HPDE6-E6E7 (cell line): ENCODE data around the gene PPAN.

Experiments
- DNase-seq: peaks from one replicate; pipeline ENCODE4 v3.0.0; 2011; ENCODE audit warnings: missing footprints; ENCODE audit errors: extremely low spot score

PPAN gene, protein sequence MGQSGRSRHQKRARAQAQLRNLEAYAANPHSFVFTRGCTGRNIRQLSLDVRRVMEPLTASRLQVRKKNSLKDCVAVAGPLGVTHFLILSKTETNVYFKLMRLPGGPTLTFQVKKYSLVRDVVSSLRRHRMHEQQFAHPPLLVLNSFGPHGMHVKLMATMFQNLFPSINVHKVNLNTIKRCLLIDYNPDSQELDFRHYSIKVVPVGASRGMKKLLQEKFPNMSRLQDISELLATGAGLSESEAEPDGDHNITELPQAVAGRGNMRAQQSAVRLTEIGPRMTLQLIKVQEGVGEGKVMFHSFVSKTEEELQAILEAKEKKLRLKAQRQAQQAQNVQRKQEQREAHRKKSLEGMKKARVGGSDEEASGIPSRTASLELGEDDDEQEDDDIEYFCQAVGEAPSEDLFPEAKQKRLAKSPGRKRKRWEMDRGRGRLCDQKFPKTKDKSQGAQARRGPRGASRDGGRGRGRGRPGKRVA

DNA sequence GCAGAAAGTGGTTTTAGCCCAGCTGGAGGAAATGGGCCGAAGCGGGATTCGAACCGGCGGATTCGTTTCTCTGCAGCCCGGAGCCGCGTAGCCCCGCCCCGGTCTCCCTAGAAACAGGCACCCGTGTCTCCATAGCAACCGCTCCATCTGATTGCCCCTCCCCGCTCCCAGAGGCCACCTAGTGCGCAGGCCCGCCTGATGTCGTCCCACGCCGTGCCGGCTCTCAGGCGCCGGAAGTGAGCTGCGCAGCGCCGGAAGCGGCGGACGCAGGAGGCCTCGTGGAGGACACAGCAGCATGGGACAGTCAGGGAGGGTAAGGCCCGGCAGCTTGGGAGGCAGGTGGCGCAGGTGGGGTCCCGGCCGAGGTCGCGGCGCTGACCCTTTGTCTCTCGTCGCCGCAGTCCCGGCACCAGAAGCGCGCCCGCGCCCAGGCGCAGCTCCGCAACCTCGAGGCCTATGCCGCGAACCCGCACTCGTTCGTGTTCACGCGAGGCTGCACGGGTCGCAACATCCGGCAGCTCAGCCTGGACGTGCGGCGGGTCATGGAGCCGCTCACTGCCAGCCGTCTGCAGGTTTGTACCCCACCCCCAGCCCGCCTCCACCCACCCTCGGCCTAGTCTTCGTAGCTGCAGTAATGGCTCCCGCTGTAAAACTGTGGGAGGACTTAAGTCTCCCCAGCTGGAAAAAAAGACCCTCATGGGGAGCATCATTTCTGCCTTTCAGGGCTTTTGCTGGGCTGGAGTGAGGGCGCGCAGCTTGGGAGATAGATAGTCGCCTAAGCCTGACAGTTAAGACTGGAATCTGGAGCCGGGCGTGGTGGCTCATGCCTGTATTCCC lies at the start of gene PPAN:
Gene PPAN (plus strand): TSS at position 263 of the 837 bp plus-strand sequence. CDS start 33 bp downstream, at position 296.
- peak; percentile 98 for DNase-seq

DNA sequence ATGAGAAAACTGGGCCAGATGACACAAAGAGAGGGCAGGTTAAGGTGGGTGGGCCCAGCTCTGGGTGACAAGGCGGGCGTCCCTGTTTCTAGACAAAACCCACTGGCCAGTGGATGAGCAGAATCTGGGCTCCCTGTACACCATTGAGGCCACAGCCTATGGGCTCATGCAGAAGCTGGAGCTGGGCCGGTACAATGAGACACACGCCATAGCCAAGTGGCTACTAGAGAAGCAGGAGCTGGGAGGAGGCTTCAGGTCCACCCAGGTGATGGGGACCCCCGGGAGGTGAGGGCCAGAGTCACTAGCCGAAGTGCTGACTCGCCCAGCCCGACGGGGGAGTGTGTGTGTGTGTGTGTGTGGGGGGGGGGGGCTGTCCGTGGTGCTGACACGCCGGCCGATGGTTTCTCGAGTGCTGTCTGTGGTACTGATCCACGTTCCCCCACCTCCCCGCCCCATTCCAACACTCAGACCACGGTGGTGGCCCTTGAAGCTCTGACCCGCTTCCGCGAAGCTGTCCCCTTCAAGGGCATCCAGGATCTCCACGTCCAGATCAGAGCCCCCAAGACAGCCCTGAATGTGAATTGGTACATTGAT lies 44.3 kb upstream of the PPAN start:
- no peak for DNase-seq

DNA sequence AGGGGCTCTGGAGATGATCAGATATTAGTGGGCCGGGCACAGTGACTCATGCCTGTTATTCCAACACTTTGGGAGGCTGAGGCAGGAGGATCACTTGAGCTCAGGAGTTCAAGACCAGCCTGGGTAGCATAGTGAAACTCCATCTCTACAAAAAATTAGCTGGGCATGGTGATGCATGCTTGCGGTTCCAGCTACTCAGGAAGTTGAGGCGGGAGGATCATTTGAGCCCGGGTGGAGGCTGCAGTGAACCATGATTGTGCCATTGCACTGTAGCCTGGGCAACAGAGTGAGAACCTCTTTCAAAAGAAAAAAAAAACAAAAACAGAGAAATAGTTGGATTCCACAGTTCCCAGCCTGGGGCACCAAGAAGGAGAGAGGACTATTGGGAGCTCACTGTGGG lies 38.0 kb upstream of the PPAN start:
- DNase-seq: no peak

DNA sequence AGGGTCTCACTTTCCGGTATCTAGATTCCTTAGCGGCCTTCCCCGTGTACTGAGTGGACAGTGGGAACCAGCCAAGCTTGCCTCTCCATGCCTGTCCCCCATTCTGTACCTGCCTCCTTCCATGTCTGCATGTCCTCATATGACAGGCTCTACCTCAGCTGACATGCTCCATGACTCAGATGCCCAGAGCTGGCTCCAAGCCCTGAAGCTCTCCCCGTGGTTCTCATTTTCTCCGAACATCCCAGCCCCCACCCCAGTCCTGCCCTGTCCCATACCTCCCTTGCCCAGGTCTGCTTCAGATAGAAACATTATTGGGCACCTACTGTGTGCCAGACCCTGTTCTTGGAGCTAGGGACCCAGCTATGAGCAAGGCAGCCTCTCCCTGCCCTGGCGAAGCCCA lies 37.1 kb upstream of the PPAN start:
- DNase-seq: no peak

DNA sequence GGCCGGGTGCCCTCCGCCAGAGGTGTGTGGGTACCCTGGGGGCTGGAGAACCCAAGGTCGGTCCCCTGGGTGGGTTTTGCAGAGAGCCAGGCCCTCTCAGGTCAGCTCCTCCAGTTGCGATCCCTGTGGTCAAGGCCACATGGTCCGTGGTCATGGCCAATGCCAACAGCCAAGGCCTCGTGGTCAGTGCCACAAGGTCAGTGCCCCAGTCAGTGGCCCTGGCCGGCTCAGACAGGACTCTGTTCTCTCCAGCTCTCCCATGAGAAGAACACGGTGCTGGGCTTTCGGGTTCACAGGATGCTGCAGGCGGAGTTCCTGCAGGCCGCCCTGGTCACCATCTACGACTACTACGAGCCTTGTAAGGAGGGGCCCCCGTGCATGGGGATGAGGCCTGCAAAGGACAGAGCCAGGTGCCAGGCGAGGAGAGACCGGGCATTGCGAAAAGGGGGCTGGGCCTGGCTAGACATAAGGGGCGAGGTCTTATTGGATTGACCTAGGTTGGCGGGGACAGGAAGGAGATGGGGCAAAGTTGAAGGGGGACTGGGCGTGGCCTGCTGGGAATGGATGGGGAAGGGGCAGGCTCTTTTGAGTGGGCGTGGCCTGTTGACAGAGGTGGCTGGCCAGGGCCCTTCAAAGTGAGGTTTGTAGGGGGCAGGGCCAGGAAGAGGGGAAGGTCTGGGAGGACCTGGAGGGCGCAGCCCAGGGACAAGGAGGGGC lies 35.3 kb upstream of the PPAN start:
- no peak for DNase-seq

DNA sequence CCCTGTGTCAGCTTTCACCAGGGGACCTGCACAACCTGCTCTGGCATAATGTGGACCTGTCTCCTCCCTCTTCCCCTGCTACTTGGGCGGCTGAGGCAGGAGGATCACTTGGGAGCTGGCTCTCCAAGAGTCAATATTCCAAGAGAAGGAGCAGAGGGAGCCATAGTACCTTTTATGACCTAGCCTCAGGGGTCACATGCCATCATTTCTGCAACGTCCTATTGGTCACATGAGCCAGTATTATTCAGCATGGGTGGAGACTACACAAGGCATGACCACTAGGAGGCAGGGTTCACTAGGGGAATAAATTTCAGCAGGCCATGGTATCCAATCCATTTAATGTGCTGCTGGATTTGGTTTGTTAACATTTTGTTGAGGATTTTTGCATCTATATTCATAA lies 32.0 kb upstream of the PPAN start:
- DNase-seq: no peak

DNA sequence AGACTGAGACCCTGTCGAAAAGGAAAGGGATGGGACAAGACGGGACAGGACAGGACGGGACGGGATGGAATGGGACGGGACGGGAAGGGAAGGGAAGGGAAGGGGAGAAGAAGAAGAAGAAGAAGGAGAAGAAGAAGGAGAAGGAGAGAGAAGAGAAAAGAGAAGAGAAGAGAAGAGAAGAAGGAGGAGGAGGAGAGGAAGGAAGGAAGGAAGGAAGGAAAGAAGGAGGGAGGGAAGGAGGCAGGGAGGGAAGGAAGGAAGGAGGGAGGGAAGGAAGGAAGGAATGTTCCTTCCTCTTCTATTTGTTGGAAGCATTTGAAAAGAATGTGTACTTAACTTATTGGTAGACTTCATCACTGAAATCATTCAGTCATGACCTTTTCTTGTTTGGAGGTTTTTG lies 29.6 kb upstream of the PPAN start:
- no peak for DNase-seq

DNA sequence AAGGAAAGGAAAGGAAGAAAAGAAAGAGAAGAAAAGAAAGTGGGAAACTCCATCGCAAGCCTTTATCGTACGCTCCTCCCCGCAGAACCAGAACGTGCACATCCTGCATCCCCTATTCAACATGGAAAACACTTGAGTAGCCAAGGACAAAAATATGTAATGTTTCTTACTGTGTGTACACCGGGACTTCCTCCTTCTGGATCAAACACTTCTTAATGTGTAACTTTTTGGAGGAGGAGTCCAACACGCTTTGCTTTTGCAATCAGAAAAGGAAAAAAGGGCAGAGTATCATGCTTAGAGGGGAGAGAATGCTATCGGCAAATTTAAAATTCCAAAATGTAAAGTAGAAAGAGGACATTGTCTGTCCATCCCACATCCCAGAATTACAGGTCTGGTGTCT lies 27.8 kb upstream of the PPAN start:
- no peak for DNase-seq

DNA sequence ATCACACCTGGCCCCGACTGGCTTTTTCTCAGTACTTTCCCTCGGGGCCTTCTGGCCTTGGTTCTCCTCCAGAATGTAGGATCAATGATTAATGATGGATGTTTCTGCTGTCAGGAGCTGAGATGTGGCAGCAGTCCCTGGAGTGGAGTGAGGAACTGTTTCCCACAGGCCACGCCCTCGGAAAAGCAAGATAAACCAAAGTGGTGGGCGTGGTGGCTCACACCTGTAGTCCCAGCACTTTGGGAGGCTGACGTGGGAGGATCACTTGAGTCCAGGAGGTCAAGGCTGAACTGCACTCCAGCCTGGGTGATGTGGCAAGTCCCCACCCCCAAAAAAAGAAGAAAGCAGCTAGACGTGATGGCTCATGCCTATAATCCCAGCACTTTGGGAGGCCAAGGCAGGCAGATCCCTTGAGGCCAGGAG lies 27.1 kb upstream of the PPAN start:
- DNase-seq: no peak

DNA sequence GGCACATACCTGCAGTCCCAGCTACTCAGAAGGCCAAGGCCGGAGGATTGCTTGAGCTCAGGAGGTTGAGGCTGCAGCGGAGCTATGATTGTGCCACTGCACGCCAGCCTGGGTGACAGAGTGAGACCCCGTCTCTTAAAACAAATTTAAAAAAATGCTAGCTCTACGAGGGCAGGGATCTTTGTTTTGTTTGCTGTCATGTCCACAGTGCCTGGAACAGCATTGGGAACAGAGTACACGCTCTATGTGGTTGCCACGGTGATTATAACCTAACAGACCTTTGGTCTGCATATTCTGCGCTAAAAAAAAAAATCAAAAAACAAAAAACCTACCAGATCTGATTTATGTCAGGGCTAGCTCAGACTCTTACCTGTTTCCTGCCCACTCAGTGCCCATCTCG lies 22.3 kb upstream of the PPAN start:
- DNase-seq: no peak

DNA sequence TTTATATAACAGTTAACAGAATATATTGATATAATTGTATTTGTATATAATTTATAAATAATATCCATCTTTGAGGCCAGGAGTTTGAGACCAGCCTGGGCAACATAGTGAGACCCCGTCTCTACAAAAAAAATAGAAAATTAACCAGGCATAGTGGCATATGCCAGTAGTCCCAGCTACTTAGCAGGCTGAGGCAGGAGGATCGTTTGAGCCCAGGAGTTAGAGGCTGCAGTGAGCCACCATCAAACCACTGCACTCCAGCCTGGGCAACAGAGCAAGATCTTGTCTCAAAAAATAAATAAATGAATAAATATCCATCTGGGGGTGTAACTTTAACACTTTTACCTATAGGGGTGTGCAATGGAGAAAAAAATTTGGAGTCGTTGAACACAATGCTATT lies 21.4 kb upstream of the PPAN start:
- no peak for DNase-seq

DNA sequence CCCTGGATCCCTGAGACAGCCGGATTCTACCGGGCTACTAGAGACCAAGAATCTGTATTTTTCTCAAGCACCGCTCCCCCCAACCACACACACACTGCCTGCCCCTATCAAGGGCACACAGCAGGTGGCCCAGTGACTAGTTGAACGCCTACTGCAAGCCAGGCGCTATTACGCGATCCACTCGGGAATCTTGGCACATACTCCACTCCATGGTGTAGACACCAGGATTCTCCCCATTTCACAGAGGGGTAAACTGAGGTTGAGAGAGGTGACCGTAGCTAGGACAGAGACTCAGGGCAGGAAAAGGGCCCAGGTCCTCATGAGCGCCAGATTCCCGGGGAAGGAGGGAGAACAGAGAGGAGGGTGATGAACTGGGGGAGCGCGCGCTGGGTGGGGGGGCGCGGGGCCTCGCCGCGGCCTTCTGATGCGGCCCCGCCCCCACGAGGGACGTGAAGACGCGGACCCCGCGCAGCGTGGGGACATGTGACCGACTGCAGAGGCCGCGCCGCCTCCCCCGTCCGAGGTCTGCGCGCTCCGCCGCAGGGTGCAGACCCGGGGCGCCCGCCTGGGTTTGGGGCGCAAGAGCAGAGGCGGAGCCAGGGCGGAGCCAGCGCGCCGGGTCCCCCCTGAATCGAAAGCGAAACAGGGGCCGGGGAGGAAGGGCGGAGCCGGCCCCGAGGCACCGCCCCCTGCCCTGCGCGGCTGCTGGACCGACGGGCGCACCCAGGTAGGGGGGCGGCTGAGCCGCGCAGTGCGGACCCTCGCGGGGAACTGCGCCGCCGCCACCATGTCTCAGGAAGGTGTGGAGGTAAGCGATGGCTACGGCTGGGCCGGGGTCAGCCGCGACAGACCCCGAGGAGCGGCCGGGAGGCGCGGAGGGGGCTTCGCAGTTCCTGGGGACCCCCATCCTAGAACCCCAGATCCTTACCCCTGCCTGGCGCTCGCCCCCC lies 20.2 kb upstream of the PPAN start, which contains the start of gene SHFL:
Gene SHFL (plus strand): TSS at position 677 of the 950 bp plus-strand sequence. CDS start 111 bp downstream, at position 788.
- peak; percentile 80 for DNase-seq

DNA sequence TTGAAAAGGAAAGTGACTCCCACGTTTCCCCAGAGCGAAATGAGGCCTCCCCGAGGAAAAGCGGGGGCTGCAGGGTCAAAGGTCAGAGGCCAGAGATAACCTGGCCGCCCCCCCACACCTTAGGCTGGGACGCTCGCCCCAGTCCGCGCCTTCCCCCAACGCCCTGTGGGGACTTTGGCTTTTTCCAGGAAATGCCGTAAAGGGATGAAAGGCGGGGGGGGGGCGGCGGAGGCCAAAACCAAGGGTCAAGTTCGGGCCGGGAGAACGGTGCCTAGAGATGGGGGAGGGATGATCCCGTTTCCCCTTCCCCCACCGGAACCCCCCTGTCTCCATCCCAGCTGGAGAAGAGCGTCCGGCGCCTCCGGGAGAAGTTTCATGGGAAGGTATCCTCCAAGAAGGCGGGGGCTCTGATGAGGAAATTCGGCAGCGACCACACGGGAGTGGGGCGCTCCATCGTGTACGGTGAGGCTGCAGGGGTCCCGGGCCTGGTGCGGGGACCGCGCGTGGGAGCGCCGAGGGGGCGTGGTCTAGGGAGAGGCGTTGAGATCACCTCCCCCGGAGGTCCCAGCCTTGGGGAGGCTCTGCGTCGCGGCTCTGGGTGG lies 19.5 kb upstream of the PPAN start:
- DNase-seq: no peak

DNA sequence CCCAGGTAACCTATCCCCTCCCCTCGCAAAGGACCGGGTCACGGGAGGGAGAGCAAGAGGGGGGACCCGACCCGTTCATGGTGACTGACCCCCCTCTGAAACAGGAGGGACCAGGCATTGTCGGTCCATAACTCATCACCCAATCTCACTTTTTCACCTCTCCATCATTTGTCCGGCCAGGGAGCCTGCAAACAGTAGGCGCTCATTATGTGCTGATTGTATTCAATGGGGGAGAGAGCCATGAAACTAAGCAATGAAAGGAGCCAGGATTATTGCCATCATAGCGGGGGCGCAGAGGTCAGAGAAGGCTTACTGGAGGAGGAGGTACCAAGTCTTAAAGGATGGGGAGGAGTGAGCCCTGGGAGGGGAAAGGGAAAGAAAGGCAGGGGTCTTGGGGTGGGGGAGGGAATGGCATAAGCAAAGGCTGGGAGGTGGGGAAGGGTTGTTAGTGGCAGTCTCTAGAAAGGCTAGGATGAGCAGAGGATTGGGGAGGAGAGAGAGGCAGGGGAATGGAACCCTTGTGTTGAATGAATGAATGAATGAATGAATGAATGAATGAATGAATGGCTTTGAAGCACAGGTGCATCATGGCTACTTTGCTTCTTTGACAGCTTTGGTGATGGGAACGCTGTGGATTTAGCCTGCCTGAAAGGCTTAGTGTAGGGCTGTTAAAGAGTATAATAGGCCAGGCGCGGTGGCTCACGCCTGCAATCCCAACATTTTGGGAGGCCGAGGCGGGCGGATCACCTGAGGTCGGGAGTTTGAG lies 18.7 kb upstream of the PPAN start:
- DNase-seq: no peak

DNA sequence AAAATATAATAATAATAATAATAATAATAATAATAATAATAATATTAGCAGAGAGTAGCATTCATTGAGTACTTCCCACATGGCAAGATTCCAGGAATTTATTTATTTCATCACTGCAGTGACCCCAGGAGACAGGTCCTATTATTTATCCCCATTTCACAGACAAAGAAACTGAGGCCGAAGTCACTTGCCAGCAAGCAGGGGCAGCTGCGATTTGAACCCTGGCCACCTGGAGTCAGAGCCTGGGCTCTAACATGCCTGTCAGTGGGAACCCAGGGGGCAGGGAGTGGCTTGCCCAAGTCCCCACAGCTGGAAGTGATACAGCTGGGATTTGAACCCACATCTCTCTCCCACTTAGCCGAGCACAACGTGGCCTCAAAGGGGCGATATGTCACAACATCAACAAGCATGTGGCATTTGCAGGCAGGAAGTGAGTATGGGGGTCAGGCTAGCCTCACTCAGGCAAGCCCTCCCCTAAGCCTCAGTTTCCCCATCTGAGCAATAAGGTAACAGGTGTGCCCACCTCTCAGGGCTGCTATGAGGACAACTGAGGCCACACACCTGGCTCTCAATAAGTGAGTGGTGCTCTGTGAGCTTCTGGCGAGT lies 17.1 kb upstream of the PPAN start:
- no peak for DNase-seq

DNA sequence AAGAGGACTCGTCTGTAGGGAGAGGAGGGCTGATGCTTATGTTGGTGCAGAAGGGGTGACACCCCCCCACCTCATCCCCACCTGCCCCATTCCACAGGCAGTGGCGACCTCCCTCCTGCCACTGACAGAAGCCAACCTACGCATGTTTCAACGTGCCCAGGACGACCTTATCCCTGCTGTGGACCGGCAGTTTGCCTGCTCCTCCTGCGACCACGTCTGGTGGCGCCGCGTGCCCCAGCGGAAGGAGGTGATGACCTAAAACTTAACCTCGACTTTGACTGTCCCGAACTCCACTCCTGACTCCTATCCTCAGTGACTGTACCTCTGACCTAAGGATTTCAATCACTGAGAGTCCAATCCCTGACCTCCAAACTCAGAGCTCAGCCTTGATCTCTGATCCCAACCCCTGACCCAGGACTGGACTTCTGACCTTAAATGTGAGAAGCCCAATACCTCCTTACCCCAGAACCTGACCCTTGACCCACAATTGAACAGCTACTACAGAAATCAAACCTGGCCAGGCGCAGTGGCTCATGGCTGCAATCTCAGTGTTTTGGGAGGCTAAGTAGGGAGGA lies 16.3 kb upstream of the PPAN start:
- DNase-seq: no peak

DNA sequence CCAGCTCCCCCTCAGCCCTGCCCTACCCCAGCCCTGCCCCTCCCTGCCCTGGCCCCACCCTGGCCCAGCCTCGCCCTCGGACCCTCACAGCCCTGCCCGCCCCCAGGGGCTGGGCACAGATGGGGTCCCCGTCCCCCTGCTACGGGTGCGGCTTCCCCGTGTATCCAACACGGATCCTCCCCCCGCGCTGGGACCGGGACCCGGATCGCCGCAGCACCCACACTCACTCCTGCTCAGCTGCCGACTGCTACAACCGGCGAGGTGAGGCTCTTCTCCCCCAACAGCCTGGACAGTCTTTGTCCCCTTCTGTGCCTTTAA lies 14.8 kb upstream of the PPAN start:
- DNase-seq: no peak

DNA sequence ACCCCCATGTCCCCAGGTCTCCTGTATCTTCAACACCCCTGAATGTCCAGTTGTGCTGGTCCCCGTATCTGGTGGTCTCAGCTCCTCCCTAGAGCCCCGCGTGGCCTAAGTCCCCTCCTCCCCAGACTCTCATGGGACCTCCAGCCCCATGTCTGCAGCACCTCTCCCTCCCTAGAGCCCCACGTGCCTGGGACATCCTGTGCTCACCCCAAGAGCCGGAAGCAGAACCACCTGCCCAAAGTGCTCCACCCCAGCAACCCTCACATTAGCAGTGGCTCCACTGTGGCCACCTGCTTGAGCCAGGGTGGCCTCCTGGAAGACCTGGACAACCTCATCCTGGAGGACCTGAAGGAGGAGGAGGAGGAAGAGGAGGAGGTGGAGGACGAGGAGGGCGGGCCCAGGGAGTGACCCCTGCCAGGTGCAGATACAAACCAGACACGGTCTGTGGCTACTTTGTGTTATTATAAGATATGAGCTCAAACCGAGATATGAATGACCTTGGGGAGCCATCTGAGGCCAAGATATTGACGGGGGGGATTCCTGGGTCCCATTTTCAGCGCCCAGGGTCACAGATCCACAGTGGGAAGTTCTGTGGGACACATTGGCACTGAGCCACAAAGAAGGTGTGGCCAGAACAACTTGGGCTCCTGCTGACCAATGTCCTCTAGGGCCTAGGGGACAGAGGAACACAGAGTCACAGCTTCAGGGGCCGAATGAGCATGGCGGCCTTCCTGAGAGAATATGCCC lies 14.1 kb upstream of the PPAN start:
- no peak for DNase-seq
